Erythroblast (primary cell): ENCODE measurements around the gene NANP.

Experiments used
- GATA1 ChIP-seq: IDR thresholded peaks from 2 replicates; pipeline ENCODE4 v1.6.1; 2011; ENCODE audit warnings: low read depth, mild to moderate bottlenecking, control low read depth, low read length, moderate library complexity
- POLR2A ChIP-seq: IDR thresholded peaks from 2 replicates; pipeline ENCODE4 v1.6.1; 2011; ENCODE audit warnings: mild to moderate bottlenecking, low read length

DNA sequence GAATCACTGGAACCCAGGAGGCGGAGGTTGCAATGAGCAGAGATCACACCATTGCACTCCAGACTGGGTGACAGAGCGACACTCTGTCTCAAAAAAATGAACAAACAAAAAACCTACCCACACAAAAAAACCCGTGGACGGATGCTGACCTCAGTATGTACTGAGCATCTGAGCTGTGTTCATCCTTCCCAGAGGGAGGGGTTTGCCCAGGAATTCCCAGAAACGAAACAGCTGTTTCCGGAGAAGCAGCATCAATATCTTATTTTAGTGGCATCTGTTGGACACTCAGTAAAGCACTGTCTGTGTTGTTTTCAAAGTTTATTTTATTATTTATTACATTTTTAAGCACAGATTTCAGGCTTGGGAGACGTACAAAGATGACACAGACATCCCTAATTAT, 18.7 kb downstream of the NANP start:
- no peak for TF ChIP-seq POLR2A
- TF ChIP-seq GATA1, result no peak
